Measurements from ENCODE around the gene VAPA.

The VAPA gene

GRCh38 chr18:9944805-9945204, 31.0 kb downstream of the VAPA start:
- no peak for DNase-seq

- no peak for DNase-seq
Observed at GRCh38 chr18:9946831-9947230, 33.0 kb downstream of the VAPA start.

- no peak for DNase-seq
Observed at GRCh38 chr18:9947248-9947647, 33.4 kb downstream of the VAPA start.

- no peak for DNase-seq
Observed at GRCh38 chr18:9949315-9949714, 35.5 kb downstream of the VAPA start.

- DNase-seq = no peak
Observed at GRCh38 chr18:9949861-9950260, 36.0 kb downstream of the VAPA start.

- DNase-seq = no peak
Observed at GRCh38 chr18:9950289-9951016, 36.6 kb downstream of the VAPA start.

- peak; percentile 8 for DNase-seq
Observed at GRCh38 chr18:9951022-9951859, 37.4 kb downstream of the VAPA start.

GRCh38 chr18:9952633-9953416, 39.0 kb downstream of the VAPA start:
- DNase-seq = no peak

- DNase-seq = no peak
Observed at GRCh38 chr18:9958861-9959399, 45.1 kb downstream of the VAPA start.

- no peak for DNase-seq
Observed at GRCh38 chr18:9959564-9959963, 45.7 kb downstream of the VAPA start.

GRCh38 chr18:9960258-9960904, 46.6 kb downstream of the VAPA start:
- no peak for DNase-seq

GRCh38 chr18:9961041-9961440, 47.2 kb downstream of the VAPA start:
- no peak for DNase-seq

- DNase-seq = no peak
Observed at GRCh38 chr18:9965711-9966624, 52.2 kb downstream of the VAPA start.

- no peak for DNase-seq
Observed at GRCh38 chr18:9968081-9968848, 54.4 kb downstream of the VAPA start.

GRCh38 chr18:9969247-9969646, 55.4 kb downstream of the VAPA start:
- DNase-seq = no peak

GRCh38 chr18:9971313-9971920, 57.6 kb downstream of the VAPA start:
- DNase-seq = peak; percentile 49

- no peak for DNase-seq
Observed at GRCh38 chr18:9973470-9973869, 59.7 kb downstream of the VAPA start.

GRCh38 chr18:9974279-9974915, 60.6 kb downstream of the VAPA start:
- DNase-seq = no peak

GRCh38 chr18:9975658-9976057, 61.8 kb downstream of the VAPA start:
- DNase-seq = no peak

- DNase-seq = no peak
Observed at GRCh38 chr18:9982711-9983110, 68.9 kb downstream of the VAPA start.
